GM21390 (cell line): ENCODE results near the gene TSPEAR.
"Not testable (repeated sequence)": the region's sequence is repeated elsewhere in the genome, so short reads cannot be mapped to it uniquely, and the experiment has no call there.

Experiments
- ATAC-seq: cut with Tn5 transposase; IDR thresholded peaks from one replicate; pipeline ENCODE4 v1.9.1; 2021; ENCODE audit not compliant: unreplicated experiment

The TSPEAR gene

DNA sequence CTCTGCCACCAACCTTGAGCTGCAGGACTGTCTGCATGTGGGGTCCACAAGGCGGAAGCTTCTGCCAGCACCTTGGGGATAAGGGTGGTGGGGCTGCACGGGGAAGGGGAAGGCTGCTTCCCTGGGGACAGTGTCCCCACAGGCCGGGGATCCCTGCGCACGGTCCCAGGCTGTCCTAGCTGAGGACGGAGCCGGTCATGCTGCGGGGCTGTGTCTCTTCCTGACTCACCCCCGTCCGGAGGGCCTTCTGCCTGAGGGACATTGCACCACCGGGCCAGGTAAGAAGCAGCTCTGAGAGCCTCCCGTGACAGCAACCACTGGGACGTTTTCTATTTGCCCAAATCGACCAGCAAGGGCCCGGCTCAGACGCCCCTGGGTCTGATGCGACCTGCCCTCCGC is 201.3 kb downstream of the TSPEAR start:
- no peak for ATAC-seq

DNA sequence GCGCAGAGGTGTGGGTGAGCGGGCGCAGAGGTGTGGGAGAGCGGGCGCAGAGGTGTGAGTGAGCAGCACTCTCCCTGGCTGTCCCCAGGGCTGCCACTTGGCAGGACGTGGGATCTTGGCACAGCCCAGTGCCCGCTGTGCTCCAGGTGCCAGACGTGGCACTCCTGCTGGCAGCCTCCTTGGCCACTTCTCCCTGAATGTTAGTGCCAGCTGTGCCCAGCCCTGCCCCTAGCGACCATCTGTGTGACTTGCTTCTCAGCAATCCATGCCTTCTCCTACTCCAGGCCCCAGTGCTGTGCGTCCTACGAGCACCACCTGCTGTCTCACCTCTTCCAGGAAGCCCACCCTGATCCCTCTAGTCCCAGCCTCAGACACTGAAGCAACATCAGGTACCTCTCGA is 201.8 kb downstream of the TSPEAR start:
- ATAC-seq = no peak

DNA sequence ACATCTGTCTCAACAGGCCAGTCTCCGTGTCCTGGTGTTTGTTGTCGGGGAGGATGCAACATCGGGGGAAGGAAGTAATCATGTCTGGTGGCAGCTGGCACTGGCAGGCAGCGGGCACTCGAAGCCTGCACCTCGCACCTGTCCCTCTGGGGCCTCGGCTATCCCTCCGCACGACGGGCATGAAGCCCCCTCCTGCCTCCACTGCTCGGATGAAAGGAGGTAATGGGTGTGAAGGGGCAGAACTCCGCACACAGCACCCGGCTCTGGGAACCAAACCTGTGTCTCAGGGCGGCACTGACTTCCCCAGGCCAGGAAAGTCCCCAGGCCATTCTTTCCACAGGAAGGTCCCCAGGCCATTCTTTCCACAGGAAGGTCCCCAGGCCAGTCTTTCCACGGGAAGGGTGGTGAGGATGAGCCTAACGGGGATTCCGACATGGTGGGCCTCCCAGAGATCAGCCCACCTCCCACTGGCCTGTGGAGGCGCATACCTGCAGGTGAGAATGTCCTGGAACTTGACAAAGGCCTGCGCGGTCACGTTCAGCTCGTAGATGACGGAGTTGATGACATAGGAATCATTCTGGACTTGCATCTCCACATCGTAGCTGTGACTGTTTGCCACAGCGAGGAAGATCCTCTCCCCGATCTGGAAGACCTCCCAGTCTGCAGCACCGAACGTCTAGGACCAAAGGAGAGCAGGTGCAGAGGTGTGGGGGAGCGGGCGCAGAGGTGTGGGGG is 202.5 kb downstream of the TSPEAR start:
- ATAC-seq = no peak

DNA sequence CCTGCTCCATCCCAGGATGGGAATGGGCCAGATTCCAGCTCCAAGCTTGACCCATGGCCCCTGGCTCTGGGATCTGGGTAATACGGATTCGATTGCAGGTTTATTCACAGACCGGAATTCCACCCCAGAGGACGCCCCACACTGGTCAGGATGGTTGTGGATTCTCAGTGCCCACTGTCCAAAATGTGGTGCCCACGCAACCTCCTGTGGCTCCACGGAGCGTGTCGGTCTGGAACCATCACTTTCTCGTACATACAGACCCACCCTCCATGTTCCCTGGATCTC is 203.0 kb downstream of the TSPEAR start:
- no peak for ATAC-seq

DNA sequence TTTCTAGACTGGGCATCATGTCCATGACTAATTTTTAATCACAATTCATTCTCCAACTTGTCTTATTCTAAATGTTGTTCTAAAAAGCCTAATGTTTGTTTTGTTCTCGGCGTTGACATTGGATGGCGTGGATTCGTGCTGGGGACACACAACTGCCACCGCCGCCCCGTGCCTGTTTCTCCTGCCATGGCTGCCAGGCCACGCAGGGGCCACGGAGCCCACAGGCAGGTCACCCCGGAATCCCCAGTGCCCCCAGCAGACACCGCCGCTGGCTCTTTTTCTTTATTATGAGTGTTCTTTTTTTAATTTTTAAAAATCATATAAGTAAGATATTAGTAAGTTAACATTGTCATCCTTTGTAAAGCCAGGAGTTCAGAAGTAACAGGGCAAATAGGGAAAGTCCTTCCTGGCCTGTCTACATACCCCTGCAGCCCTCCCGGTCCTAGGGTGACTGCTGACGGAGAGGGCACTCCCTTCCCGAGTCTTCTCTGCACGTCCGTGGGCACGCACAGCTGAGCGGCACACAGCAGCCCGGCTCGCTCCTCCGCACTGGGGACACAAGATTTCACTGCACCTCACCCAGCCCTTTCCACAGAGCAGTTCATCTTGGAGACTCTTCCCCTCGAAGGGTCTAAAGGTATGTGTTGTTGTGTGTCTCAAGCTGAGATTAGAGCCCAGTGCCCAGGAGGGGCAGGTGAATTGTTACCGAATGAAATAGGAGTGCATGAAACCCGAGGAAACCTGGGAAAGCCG is 203.5 kb downstream of the TSPEAR start:
- ATAC-seq = no peak

DNA sequence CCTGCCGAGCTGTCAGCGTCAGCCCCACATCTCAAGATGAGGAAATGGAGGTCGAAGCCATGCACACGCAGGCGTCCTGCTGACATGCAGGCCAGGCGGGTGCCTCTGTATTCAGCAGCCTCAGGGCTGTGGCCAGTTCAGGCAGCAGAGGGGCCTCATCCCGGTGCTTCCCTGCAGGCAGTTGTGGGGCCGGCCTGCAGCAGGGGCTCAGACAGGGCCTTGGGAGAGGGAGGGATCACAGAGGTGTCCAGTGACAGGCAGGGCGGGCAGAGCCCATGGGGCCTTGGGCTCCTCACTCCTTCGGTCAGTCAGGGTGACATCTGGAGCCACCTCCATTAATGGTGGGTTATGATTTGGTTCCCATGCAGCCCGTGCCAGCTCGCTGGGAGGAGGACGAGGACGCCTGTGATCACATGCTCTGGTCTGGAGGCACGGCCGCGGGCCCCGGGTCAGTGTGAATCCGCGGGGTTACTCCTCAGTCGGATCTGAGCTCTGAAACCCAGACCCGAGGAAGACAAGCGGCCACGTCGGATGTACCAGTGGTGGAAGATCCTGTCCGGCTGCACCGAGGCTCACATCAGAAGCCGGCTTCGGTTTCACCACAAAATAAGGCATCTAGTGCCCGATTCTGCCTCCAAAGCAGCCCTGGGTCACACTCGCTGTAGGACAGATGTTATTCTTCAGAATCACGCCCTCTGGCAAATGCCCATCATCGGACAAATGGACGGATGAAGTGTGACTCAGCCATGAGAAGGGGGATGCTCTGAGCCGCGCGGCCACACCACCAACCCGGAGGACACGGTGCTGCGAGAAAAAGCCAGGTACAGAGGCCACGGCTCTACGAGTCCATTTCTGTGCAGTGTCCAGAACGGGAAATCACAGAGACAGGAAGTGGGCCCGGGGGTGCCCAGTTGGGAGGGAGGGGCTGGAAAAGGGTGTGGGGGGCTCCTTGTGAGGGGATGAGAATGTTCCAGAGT is 204.8 kb downstream of the TSPEAR start:
- no peak for ATAC-seq

DNA sequence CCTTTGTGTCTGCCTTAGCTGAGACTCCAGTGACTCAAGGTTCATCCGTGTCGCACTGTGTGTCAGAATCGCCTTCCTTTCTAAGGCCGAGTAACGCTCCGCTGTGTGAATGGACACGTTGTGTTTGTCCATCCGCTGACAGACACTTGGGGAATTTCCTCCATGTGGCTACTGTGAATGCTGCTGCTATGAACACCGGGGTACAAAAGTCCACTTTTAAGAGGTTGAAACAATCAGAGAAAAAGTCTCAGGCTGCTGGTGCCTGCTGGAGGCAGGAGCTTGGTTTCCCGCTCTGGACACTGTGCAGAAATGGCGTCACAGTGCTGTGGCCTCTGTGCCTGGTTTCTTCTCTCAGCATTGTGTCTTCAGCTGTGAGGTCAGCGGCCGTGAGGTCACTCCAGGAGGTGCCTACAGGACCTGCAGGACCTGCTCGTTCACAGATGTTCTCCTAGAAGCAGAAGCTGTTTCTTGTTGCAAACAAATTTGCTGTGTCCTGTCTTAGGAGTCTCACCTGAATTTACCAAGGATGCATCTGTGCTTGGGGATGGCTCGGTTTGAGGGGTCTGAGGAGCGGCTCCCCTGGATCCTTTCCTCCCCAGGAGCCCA is 205.6 kb downstream of the TSPEAR start:
- ATAC-seq = no peak

DNA sequence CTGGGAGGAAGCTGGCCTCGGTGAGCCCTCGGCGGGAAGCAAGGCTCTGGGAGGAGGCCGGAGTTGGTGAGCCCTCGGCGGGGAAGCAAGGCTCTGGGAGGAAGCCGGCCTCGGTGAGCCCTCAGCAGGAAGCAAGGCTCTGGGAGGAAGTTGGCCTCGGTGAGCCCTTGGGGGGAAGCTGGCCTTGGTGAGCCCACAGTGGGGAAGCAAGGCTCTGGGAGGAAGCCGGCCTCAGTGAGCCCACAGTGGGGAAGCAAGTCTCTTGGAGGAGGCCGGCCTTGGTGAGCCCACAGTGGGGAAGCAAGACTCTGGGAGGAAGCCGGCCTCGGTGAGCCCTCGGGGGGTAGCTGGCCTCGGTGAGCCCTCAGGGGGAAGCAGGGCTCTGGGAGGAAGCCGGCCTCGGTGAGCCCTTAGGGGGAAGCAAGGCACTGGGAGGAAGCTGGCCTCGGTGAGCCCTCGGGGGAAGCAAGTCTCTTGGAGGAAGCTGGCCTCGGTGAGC is 207.4 kb downstream of the TSPEAR start:
- ATAC-seq = no peak

DNA sequence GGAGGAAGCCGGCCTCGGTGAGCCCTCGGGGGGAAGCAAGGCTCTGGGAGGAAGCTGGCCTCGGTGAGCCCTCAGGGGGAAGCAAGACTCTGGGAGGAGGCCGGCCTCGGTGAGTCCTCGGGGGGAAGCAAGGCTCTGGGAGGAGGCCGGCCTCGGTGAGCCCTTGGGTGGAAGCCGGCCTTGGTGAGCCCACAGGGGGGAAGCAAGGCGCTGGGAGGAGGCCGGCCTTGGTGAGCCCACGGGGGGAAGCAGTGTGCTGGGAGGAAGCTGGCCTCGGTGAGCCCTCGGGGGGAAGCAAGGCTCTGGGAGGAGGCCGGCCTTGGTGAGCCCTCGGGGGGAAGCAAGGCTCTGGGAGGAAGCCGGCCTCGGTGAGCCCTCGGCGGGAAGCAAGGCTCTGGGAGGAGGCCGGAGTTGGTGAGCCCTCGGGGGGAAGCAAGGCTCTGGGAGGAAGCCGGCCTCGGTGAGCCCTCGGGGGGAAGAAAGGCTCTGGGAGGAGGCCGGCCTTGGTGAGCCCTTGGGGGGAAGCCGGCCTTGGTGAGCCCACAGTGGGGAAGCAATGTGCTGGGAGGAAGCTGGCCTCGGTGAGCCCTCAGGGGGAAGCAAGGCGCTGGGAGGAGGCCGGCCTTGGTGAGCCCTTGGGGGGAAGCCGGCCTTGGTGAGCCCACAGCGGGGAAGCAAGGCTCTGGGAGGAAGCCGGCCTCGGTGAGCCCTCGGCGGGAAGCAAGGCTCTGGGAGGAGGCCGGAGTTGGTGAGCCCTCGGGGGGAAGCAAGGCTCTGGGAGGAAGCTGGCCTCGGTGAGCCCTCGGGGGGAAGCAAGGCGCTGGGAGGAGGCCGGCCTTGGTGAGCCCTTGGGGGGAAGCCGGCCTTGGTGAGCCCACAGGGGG is 208.1 kb downstream of the TSPEAR start:
- ATAC-seq = not testable (repeated sequence)

DNA sequence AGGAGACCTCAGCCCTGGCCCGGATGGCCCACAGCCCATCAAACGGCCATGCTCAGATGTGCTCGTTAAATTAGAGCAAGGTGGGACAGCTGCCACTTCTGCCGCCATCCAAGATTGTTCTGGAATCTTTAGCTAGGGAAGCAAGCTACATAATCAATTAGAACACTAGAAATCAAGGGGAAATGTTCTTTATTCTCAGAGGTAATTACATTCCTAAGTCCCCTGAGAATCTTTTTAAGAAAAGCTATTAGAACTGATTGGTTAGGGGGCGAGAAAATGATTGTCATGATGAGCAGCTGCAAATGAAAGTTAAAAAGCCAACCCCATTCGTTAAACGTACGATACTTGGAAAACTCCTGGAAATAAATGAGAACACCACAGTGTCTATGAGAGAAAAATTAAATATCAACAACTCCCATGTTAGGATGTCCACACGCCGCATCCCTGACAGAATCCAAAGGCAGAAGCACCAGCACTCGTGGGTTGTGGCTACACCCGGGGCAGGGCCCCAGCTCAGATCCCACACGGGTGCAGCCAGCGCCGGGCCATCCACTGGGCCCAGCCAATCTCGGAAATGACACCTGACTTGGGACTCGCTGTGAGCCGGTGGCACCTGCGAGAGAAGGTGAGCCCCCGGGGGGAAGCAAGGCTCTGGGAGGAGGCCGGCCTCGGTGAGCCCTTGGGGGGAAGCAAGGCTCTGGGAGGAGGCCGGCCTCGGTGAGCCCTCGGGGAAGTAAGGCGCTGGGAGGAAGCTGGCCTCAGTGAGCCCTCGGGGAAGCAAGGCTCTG is 209.0 kb downstream of the TSPEAR start:
- ATAC-seq = no peak

DNA sequence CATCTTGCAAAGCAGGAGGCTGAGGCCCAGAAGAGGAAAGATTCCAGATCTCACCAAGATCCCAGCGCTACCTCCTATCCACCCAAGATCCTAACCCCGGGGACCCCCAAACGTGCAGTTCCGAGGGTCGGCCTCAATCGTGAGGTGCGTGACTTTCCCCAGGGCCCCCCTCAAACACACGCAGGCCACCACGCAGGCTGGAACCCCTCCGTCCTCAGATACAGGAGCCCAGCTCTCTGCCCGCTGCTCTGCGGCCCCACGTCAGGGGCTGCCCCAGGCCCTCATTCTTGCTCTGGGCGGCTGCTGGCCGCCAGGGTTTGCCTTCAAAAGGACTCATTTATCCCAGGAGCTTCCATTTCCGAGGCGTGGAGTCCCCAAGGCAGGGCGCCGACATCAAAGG is 211.3 kb downstream of the TSPEAR start:
- ATAC-seq = no peak

DNA sequence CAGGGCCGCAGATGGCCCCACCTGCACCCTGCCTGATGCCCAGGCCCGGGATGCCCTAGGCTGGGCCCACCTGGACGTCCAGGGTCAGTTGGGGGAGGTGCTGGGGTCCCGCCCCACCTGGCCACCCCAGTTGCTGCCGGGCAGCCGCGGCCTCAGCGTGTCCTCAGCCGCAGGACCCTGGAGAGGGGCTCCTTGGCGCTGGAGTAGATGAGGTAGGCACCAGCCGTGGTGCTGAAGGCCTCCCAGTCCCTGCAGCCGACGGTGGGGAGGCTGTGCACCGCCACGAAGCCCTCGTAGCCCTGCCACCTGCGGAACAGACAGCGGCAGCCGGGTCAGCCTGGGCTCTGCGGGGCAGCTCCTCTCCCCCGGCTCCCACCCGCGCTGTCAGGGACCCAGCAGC is 211.7 kb downstream of the TSPEAR start:
- no peak for ATAC-seq

DNA sequence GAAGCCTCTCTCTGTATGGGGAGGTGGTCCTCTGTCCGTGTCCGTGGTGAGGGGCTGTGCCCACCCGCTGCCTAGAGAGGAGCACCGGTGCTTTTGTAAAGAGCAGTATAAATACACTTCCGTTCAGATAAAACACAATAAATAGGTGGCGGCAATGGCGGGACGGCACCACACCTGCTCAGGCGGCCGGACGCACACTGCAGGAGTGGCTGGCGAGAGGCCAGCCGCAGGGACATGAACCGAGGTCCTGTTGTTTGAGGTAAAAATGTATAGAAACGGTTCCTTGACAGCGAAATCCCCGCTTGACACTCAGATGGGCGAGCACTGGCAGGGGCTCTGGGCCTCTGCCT is 212.2 kb downstream of the TSPEAR start:
- no peak for ATAC-seq

DNA sequence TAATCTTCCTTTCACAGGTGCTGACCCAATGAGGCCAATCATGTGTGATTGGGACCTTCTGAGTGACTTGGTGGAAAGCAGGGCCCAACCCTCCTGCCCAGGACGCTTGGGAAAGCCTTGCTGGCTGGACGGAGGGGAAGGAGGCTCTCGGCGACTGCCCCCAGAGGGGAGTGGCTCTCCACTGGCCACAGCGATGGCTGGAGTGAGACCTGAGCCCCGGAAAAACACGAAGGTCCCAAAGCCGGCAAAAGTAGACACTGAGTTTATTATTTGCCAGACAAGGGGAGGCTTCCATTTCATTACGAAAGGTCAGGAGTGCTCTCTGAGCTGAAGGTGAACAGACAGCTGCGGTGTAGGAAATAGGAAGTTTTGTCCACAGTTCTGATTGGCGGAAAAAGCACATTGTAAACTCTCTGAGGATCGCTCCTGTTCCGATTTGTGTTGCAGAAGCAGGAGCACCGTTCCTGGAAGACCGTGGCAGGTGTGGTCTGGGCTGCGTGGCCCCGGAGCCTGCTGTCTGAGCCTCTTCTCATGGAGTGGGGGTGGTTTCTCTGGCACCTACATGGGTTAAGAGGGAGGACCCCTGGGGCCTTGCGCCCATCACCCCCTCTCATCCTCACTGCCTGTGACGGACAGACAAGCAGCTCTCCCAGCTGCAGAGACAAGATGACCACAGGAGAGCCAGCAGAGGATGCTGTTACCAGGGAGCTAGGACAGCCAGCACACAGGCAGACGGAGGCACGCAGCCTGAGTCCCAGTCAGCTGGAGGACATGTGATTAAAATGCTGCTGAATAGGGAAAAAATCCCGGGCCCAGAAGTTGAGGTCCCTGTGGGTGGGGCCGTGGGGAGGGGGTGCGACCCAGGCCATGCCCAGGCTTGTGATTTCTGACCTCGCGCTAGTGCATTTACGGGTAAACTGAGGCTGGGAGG is 212.8 kb downstream of the TSPEAR start:
- ATAC-seq = no peak

DNA sequence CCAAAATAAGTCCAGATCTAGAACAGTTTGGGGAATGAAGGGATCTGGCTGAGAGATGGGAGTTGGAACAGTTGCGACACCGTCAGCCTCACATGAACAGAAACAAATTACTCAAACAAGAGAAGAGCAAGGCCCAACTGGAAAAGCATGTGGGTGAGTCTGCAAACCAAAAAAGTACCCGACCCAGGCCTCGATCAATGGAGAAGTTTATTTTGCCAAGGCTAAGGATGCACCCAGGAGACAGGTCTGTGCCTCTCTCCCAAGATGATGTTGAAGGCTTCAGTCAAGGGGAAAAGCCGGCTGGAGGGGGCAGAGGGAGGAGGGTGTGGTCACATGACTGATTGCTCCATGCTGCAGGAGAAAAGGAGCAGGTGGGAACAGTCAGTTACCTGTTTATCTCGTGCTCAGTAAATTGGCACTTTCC is 213.7 kb downstream of the TSPEAR start:
- no peak for ATAC-seq

DNA sequence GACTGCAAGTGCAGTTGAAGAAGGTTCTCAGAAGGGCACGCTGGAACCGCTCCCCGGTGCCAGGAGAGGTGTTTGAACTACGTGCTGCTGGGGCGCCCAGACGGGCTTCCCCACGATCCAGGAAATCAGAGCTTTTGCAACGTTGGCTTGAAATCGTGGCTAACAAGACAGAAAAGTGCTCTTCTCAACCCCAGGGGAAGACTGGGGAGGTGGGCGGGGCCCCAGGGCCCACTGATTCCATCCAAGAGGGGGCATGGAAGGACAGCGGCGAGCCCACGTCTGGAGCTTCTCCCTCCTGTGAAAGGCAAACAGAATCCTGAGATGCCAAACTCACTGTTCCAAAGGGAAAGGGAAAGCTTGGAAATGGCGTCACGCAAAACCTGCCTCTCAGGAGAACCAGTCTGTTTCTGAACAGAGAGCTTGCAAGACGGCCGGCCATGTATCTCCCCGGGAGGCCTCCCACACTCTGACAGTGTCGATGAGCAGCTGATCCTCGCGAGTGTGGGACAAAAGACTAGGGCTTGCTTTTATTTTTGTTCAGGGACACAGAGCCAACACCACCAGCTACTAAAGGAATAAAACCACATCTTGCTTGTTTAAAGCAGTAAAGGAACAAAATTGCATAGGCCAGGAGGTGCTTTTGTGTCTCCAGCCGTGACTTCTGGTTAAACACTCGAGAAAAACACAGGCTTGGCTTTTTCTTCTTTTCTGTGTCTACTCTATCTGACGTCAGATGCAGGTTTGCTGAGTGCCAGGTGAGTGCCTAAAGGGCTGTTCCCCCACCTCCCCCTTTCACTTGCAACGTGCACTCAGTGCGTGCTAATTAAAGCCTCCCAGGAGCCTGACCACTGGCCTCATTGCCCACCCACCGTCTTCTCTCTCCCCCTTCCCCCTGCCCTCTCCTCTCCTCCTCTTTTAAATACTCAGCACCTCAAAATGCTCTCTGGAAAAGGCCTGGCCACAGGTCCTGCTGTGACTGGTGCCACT is 214.5 kb downstream of the TSPEAR start:
- no peak for ATAC-seq
